Measurements from ENCODE around the gene CCDC190.

Gene CCDC190, protein sequence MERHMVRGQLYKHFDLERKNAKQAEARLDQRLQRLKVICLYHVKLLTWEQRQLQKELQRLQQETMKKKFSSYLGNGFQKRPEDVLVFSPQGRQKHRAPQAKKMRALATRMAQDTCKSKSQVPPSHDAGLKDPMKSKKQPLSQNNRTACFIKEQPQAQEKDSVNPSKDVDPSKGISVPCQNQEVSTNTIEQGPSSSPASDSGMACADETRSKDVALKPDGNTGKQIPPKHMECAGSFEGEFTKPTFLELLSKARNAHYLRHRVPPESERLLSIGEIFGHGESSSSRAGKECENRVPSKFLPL

DNA sequence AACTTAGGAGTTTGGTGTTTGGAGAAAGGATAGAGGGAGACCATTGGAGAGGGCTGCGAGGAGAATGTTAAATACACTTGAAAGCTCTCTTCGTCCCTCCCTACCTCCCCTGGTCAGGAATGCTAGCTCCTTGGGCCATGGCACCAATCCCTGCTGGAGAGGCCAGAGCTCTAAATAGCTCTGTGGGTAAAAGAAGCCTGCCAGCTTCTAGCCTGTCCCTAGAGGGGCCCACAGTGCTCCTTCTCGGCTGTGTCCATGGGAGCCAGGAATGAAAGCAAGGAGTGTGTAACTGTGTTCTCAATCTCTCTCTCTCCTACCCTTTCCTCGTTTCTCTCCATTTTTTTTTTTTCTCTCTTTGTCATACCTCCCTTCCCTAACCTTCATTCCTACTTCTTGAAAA is at the start of gene CCDC190:
TSS of gene CCDC190 (minus strand) at position 75 of the 400 bp plus-strand sequence. CDS start 1,529 bp downstream, outside the sequence.
- Histone ChIP-seq H3K36me3 (no peaks in the 10 kb centered on the region), H3K9me3 (no peaks in the 10 kb centered on the region), H3K4me3 (no peak within 1 kb of the TSS), H3K27me3 (no peaks in the 10 kb centered on the region), H3K27ac (no peak within 1 kb of the TSS), H3K4me2 (no peak within 1 kb of the TSS), H3K4me1 (no peaks in the 10 kb centered on the region), H3K9ac (no peak within 1 kb of the TSS), H4K20me1 (no peaks in the 10 kb centered on the region)
- no peak for TF ChIP-seq Cebpa-rat (IDR thresholded peaks at IDR 0.05)

DNA sequence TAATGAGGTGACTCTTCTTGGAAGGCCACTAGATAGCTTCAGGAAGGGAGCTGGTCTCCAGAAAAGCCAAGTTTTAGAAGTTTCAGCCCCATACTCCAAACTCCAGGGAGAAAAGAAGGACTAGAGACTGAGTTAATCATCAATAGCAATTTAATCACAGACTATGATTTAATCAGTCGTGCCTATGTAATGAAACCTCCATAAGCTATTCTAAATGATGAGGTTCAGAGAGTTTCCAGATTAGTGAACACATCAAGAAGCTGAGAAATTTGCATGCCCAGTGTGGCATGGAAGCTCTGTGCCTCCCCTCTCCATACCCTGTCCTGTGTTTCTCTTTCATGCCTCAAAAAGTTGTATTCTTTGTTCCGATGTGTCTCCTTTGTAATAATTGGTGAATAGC is 49.2 kb upstream of the CCDC190 start:
- H3K36me3 ChIP-seq = no peaks in the 10 kb centered on the region
- H4K20me1 ChIP-seq = no peaks in the 10 kb centered on the region
- no peak for TF ChIP-seq Cebpa-rat (IDR thresholded peaks at IDR 0.05)
- peaks cover 14% of the 10 kb centered on the region for H3K9me3 ChIP-seq
- H3K4me1 ChIP-seq = peaks cover 13% of the 10 kb centered on the region
- H3K27ac ChIP-seq = no peak overlapping the region
- no peak overlapping the region for H3K4me3 ChIP-seq
- H3K4me2 ChIP-seq = no peak overlapping the region
- H3K9ac ChIP-seq = no peak overlapping the region
- H3K27me3 ChIP-seq = no peaks in the 10 kb centered on the region

DNA sequence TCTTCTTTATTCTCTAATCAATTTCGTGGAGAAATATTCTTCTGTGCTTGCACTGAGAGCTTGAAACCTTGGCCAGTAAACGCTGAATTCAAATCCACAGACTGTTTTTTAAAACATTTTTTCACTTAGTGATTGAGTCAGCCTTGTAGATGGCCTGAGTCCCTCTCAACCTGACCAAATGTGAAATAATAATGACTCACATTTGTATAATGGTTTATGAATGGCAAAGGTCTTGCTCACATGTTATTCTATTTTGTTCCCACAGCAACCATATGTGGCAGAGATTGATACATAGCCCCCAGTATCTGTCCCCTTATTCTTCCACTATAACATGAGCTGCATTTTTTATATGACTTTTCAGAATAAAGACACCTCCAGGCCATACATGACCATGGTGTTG is 47.8 kb upstream of the CCDC190 start:
- Histone ChIP-seq H3K27ac (no peak overlapping the region), H4K20me1 (no peaks in the 10 kb centered on the region), H3K9me3 (peaks cover 14% of the 10 kb centered on the region), H3K36me3 (no peaks in the 10 kb centered on the region), H3K27me3 (no peaks in the 10 kb centered on the region), H3K4me1 (peaks cover 20% of the 10 kb centered on the region), H3K4me2 (no peak overlapping the region), H3K4me3 (no peak overlapping the region), H3K9ac (no peak overlapping the region)
- TF ChIP-seq Cebpa-rat (IDR thresholded peaks at IDR 0.05) = no peak

DNA sequence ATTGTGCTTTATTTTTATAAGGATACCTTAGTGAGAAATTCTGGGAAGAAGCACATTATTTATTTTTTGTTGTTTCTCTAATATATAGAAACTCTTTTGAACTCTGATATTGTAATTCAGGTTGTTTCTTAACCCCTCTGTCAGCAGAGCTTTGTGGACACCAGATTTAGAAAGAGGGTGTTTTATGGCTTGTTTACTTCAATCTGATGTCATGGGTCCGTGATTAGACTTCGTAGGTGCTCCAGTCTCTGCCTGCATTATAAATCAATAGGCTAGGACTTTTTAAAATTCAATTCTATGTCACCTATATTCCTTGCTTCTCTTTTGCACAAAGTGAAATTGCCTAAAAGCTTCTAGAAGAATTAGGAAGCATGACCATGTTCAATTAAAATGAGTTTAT is 47.3 kb upstream of the CCDC190 start:
- H3K4me2 ChIP-seq = no peak overlapping the region
- H3K4me3 ChIP-seq = no peak overlapping the region
- no peak overlapping the region for H3K27ac ChIP-seq
- peaks cover 14% of the 10 kb centered on the region for H3K9me3 ChIP-seq
- H4K20me1 ChIP-seq = no peaks in the 10 kb centered on the region
- no peak for TF ChIP-seq Cebpa-rat (IDR thresholded peaks at IDR 0.05)
- no peaks in the 10 kb centered on the region for H3K27me3 ChIP-seq
- peaks cover 20% of the 10 kb centered on the region for H3K4me1 ChIP-seq
- no peaks in the 10 kb centered on the region for H3K36me3 ChIP-seq
- H3K9ac ChIP-seq = no peak overlapping the region

DNA sequence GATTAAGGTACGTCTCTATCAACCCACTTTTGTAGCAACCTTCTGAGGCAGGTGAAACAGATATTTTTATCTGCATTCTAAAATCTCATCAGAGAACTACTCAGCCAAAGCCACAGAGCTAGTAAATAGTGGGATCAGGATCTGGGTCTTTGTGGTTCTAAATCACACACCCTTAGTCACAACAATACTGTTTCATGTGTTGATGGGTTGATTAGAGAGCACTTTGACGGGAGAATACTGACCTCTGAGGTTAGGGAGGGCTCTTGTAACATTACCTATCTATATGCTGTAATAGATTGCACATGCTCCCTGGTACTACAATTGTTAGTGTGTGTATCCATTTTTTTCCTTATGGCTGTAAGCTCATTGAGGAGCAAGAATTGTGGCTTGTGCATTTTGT is 45.5 kb upstream of the CCDC190 start:
- TF ChIP-seq Cebpa-rat (IDR thresholded peaks at IDR 0.05) = no peak
- Histone ChIP-seq H3K27ac (no peak overlapping the region), H3K9me3 (peaks cover under 1% of the 10 kb centered on the region; the same call in 1 of the 2 replicates), H3K4me1 (peaks cover 37% of the 10 kb centered on the region), H4K20me1 (no peaks in the 10 kb centered on the region), H3K36me3 (no peaks in the 10 kb centered on the region), H3K9ac (no peak overlapping the region), H3K4me2 (no peak overlapping the region), H3K4me3 (no peak overlapping the region), H3K27me3 (no peaks in the 10 kb centered on the region)

DNA sequence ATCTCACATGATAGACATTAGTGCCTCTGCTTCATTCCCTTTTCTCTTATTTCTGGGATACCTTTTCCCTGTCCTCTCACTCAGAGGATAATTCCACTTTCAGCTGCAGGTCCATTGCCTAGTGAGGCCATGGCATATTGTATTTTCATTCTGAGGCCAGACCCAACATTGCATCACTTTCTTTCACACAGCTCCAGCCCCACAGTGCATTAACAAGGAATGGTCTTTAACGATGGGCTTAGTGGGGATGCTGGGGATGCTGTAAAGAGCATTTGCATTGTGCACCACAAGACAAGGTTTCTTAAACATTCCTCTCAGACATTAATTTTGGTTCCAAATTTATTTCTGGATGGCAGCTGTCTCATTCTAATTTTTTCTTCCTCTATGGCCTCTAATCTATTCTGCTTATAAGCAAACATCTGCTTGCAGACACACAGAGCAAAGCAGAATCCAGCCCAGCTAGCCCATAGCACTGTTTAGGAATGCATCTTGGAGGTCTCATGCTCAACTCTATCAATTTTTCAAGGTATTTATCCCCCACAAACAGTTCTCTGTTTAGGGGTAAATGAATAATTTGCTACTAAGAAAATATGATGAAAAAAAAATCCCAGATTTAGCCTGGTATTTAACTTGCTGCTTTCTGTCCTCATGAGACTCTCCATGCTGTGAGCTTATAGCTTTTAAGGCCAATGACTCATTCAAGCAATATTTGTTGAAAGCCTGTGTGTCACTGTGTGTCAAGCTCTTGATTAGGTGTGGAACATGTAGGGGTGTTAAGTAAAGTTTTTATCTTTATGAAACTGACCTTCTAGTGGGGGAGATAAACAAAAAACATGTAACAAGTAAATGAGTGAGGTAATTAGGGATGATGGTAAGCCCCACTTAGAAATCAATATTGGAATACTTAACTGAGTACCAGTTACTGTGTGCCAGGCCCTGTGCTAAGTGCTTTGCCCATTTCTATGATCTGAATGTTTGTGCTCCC is 44.5 kb upstream of the CCDC190 start:
- no peak overlapping the region for H3K27ac ChIP-seq
- H3K4me3 ChIP-seq = no peak overlapping the region
- H3K4me2 ChIP-seq = no peak overlapping the region
- H3K9ac ChIP-seq = no peak overlapping the region
- H4K20me1 ChIP-seq = no peaks in the 10 kb centered on the region
- no peak for TF ChIP-seq Cebpa-rat (IDR thresholded peaks at IDR 0.05)
- H3K36me3 ChIP-seq = no peaks in the 10 kb centered on the region
- peaks cover 47% of the 10 kb centered on the region for H3K4me1 ChIP-seq
- H3K9me3 ChIP-seq = no peaks in the 10 kb centered on the region
- H3K27me3 ChIP-seq = no peaks in the 10 kb centered on the region

DNA sequence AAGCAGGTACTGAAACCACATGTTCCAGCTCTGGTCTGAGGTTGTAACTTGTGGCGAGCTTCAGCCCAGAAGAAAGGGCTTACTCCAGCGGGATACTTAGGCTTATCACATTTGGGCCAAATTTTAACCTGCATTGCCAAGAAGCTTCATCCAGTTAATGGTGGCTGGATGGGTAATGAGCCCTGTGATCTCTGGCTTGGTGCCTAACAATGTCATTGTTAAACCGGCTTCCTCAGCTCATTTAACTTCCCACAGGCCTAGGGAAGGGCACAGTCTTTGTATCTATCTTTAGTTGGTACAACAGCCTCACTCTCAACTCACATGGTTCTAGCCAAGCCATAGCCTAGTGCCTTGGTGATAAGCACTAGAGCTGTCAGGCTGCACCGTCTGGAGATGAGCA is 43.6 kb upstream of the CCDC190 start:
- no peak overlapping the region for H3K9ac ChIP-seq
- no peak overlapping the region for H3K4me3 ChIP-seq
- H3K36me3 ChIP-seq = no peaks in the 10 kb centered on the region
- no peak for TF ChIP-seq Cebpa-rat (IDR thresholded peaks at IDR 0.05)
- peaks cover 56% of the 10 kb centered on the region for H3K4me1 ChIP-seq
- H3K27ac ChIP-seq = no peak overlapping the region
- H3K4me2 ChIP-seq = no peak overlapping the region
- no peaks in the 10 kb centered on the region for H4K20me1 ChIP-seq
- H3K27me3 ChIP-seq = no peaks in the 10 kb centered on the region
- no peaks in the 10 kb centered on the region for H3K9me3 ChIP-seq

DNA sequence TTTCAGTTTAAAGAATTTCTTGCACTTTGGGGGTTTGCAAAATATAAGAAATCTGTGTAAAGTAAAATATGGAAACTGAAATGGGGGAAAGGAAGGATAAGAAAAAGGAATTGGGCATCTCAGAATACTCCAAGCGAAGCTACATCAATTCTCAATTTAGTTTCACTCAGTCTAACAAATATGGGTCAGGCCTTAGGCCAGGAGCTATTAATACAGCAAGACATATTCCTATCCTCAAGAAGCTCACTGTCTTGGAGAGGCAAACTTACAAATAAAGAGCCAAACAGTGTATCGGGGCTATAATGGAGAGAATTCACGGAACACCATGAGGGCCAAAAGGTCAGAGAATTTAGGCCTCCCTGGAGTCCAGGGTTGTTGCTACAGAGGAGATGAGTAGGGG is 43.0 kb upstream of the CCDC190 start:
- peaks cover 61% of the 10 kb centered on the region for H3K4me1 ChIP-seq
- H3K27ac ChIP-seq = no peak overlapping the region

DNA sequence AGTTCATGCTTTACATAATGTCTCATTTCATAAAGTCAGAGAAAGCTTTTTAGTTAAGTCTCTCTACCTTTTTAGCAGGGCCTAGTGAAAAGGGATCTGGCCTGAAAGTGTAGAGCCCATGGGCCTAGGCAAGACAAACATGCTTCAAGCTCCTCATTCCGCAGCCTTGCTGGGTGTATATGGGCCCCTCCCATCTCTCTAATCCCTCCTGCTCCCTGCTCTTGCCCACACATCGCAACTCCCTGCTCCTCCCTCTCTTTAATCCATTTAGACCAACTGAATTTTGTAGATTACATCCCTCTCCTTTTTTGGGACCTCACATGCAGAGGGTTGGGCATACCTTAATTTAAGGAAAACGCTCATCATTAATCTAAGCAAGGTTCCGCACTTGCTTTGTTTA is 42.3 kb upstream of the CCDC190 start:
- Histone ChIP-seq H3K4me2 (no peak overlapping the region), H3K27me3 (no peaks in the 10 kb centered on the region), H3K4me1 (peaks cover 69% of the 10 kb centered on the region), H3K4me3 (no peak overlapping the region), H3K9ac (no peak overlapping the region), H3K36me3 (no peaks in the 10 kb centered on the region), H4K20me1 (no peaks in the 10 kb centered on the region), H3K27ac (no peak overlapping the region), H3K9me3 (no peaks in the 10 kb centered on the region)
- no peak for TF ChIP-seq Cebpa-rat (IDR thresholded peaks at IDR 0.05)

More for the DNA sequence above, 43.0 kb upstream of the CCDC190 start:
- no peaks in the 10 kb centered on the region for H3K27me3 ChIP-seq
- no peak overlapping the region for H3K4me2 ChIP-seq
- no peak overlapping the region for H3K9ac ChIP-seq
- no peaks in the 10 kb centered on the region for H3K9me3 ChIP-seq
- H4K20me1 ChIP-seq = no peaks in the 10 kb centered on the region
- H3K36me3 ChIP-seq = no peaks in the 10 kb centered on the region
- no peak for TF ChIP-seq Cebpa-rat (IDR thresholded peaks at IDR 0.05)
- no peak overlapping the region for H3K4me3 ChIP-seq

DNA sequence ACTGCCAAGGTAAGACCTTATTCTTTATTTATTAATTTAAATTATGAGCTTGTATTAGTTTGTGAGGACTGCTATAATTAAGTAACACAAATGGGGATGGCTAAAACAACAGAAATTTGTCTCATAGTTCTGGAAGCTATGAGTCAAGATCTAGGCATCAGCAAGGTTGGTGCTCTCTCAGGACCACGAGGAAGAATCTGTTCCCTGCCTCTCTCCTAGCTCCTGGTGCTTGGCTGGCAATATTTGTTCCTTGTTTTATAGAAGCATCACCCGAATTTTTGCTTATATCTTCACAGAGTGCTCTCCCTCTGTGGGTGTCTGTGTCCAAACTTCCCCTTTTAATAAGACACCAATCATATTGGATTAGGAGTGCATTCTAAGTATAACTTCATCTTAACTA is 41.4 kb upstream of the CCDC190 start:
- no peaks in the 10 kb centered on the region for H4K20me1 ChIP-seq
- TF ChIP-seq Cebpa-rat (IDR thresholded peaks at IDR 0.05) = no peak
- H3K27me3 ChIP-seq = no peaks in the 10 kb centered on the region
- H3K4me2 ChIP-seq = no peak overlapping the region
- no peak overlapping the region for H3K9ac ChIP-seq
- H3K4me1 ChIP-seq = peaks cover 74% of the 10 kb centered on the region
- no peak overlapping the region for H3K4me3 ChIP-seq
- no peak overlapping the region for H3K27ac ChIP-seq
- no peaks in the 10 kb centered on the region for H3K36me3 ChIP-seq
- no peaks in the 10 kb centered on the region for H3K9me3 ChIP-seq

All from BLaER1 (cell line).